ENCODE data around the gene TSKS. TPM values are rescaled to one million over a fixed set of nuclear protein-coding genes. Genes with fewer than 3 reads are reported as not detected.

TSKS gene
- total RNA-seq, 1 experiment from 2014 or later = 0.28 TPM

GRCh38 chr19:49802836-49803528 lies 39.9 kb upstream of the TSKS start:
- Histone ChIP-seq H3K18ac (ENCODE audit: insufficient read length, low read depth, low read length) (no peak overlapping the region), H3K23ac (ENCODE audit: insufficient read length, low read depth, low read length) (no peak overlapping the region), H3K79me1 (ENCODE audit: insufficient read depth, low read depth, low read length, poor library complexity, severe bottlenecking) (no peaks in the 10 kb centered on the region), H3K9me3 (ENCODE audit: control insufficient read depth, low read depth, low read length) (no peaks in the 10 kb centered on the region), H3K23me2 (ENCODE audit: insufficient read length, low read depth, low read length, poor library complexity, severe bottlenecking) (no peaks in the 10 kb centered on the region), H3K9ac (ENCODE audit: extremely low read depth, insufficient read length, low read length) (no peak overlapping the region), H2BK12ac (ENCODE audit: insufficient read length, low read depth, low read length) (no peak overlapping the region), H3K79me2 (ENCODE audit: insufficient read depth, low read length) (no peaks in the 10 kb centered on the region), H2BK120ac (ENCODE audit: low read depth, low read length, poor library complexity, severe bottlenecking) (no peak overlapping the region), H3K27ac (ENCODE audit: insufficient read length, low read depth, low read length) (no peak overlapping the region), H3K56ac (ENCODE audit: insufficient read length, low read depth, low read length) (no peak overlapping the region), H3K14ac (ENCODE audit: insufficient read depth, low read length) (no peak overlapping the region), H4K8ac (replicated peaks; ENCODE audit: insufficient read length, low read depth, low read length) (no peak overlapping the region), H3K4ac (ENCODE audit: low read depth, low read length) (no peak overlapping the region), H3K4me1 (ENCODE audit: insufficient read depth, low read length) (no peaks in the 10 kb centered on the region), H2BK20ac (ENCODE audit: low read depth, low read length, poor library complexity, severe bottlenecking) (no peak overlapping the region), H2AFZ (ENCODE audit: low read length) (no peak overlapping the region), H4K5ac (ENCODE audit: insufficient read length, low read depth, low read length) (no peak overlapping the region), H4K20me1 (ENCODE audit: control insufficient read depth, insufficient read depth, insufficient read length) (peaks cover 2% of the 10 kb centered on the region), H3T11ph (ENCODE audit: low read length) (no peak overlapping the region), H4K91ac (ENCODE audit: insufficient read length, low read depth, low read length) (no peak overlapping the region), H2BK5ac (ENCODE audit: insufficient read length, low read length) (no peak overlapping the region), H2AK5ac (ENCODE audit: insufficient read length, low read length) (no peak overlapping the region), H3K27me3 (ENCODE audit: insufficient read depth, low read length) (no peaks in the 10 kb centered on the region), H3K4me2 (ENCODE audit: insufficient read depth, insufficient read length, low read length) (no peak overlapping the region), H2BK15ac (ENCODE audit: low read depth, low read length) (no peak overlapping the region)
- Mint-ChIP-seq H3K4me1 (peaks cover 5 to 29% of the 10 kb centered on the region in 2 experiments), H3K9me3 (no peaks in the 10 kb centered on the region; a peak in 1 of 5 replicates), H3K36me3 (ENCODE audit: insufficient read depth in 1 of 3, low read depth in 3 of 3) (peaks cover 25 to 56% (median 55%) of the 10 kb centered on the region in 3 experiments; a peak in 6 of 7 replicates), H3K27ac (peak overlapping the region; percentile 22 to 90 (median 53); a peak in 3 of 7 replicates), H3K27me3 (ENCODE audit: low read depth) (no peaks in the 10 kb centered on the region), H3K4me3 (peak overlapping the region; percentile 24 to 74)
- TF ChIP-seq CTCF (conservative IDR thresholded peaks at IDR 0.05) = no peak
- WGBS (ENCODE audit: extremely low coverage, insufficient read length, low lambda C conversion rate) = no CpG with 5 or more reads among the region's 24 CpGs
- peak; percentile 62 for DNase-seq

Data from H9 (cell line).